H1 (cell line): ENCODE data around the gene PRPF4. TPM values are rescaled to one million over a fixed set of nuclear protein-coding genes. Genes with fewer than 3 reads are reported as not detected.

Experiments used
- polyA plus RNA-seq, 7 experiments: library from polyadenylated mRNA; depleted of rRNA in 3 of 7; stranded (reverse) in 5 of 7; unstranded in 2 of 7; fragments of >200 nt in 5 of 7; fragments of 200-250 nt in 2 of 7; gene quantifications; 1 replicate in 5 of 7; 2 replicates in 1 of 7; 4 replicates in 1 of 7; pipeline versions ENCODE4 v1.2.1 to v1.2.3, GENCODE V29; 2011 to 2013; ENCODE audit warnings: missing spikeins in 2 of 7, mixed read lengths in 2 of 7
- total RNA-seq: library from RNA; stranded (reverse); fragmentation: NEBNext Ultra II Directional; extraction: Animal tissue kit (Norgen Biotek cat#: 25700); gene quantifications from 2 replicates; pipeline ENCODE4 v1.2.1, GENCODE V29; 2021
- TF ChIP-seq, protein P1 (sequence below): IDR thresholded peaks from 2 replicates; pipeline ENCODE4 v1.6.1; 2011; ENCODE audit warnings: low read length, improper control_type of control experiment

Gene PRPF4
- total and polyA plus RNA-seq, 2 of the 8 experiments (the other 6 are each of a cell fraction or from before 2014, with no cell fraction given): 15.2 to 33.4 TPM

- TF ChIP-seq, protein P1, sequence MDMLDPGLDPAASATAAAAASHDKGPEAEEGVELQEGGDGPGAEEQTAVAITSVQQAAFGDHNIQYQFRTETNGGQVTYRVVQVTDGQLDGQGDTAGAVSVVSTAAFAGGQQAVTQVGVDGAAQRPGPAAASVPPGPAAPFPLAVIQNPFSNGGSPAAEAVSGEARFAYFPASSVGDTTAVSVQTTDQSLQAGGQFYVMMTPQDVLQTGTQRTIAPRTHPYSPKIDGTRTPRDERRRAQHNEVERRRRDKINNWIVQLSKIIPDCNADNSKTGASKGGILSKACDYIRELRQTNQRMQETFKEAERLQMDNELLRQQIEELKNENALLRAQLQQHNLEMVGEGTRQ: no peak
Observed at GRCh38 chr9:113306566-113306965, 31.1 kb downstream of the PRPF4 start (continued).
